Measurements from ENCODE around the gene HYAL3. TPM values are rescaled to one million over a fixed set of nuclear protein-coding genes. Genes with fewer than 3 reads are reported as not detected.

The HYAL3 gene
- total and polyA plus RNA-seq, 2 donors (not counting 1 experiment from before 2014, with no cell fraction given): 3.2 to 7.4 TPM

- H3K9ac ChIP-seq (ENCODE audit: insufficient read depth, low read length): no peak overlapping the region
- no peak overlapping the region for H3K27ac ChIP-seq (ENCODE audit: insufficient read depth, low read length)
- H4K20me1 ChIP-seq (ENCODE audit: control insufficient read depth, extremely low read depth, insufficient read depth, low read length): no peaks in the 10 kb centered on the region
- H3K27me3 ChIP-seq (ENCODE audit: control insufficient read depth, insufficient read depth, low read length): no peaks in the 10 kb centered on the region
- TF ChIP-seq EZH2 (IDR thresholded peaks at IDR 0.05; ENCODE audit: low read length, missing control alignments): no peak
- no peak for TF ChIP-seq CTCF (conservative IDR thresholded peaks at IDR 0.05 in 1 of 2, IDR thresholded peaks at IDR 0.05 in 1 of 2; ENCODE audit: low read depth in 1 of 2, low read length in 2 of 2)
- no peaks in the 10 kb centered on the region for H3K36me3 ChIP-seq (ENCODE audit: control insufficient read depth, insufficient read depth, low read length)
- no peaks in the 10 kb centered on the region for H3K79me2 ChIP-seq (ENCODE audit: control insufficient read depth, insufficient read depth, low read length)
- H3K4me3 ChIP-seq (replicated peaks in 1 of 4; ENCODE audit: control extremely low read depth in 1 of 4, insufficient read depth in 1 of 4, low read depth in 3 of 4, low read length in 4 of 4): no peak overlapping the region
- no peak overlapping the region for H3K4me2 ChIP-seq (ENCODE audit: extremely low read depth, insufficient read depth, low read length)
- DNase-seq (ENCODE audit: low read depth in 2 of 2): no peak
- H3K9me3 ChIP-seq (ENCODE audit: control insufficient read depth, insufficient read depth, low read depth, low read length): no peaks in the 10 kb centered on the region
- H2AFZ ChIP-seq (ENCODE audit: low read length): no peak overlapping the region
- H3K4me1 ChIP-seq (ENCODE audit: control insufficient read depth, extremely low read depth, insufficient read depth, low read length): peaks cover 5% of the 10 kb centered on the region
These were observed 22.5 kb downstream of the HYAL3 start for GRCh38 chr3:50276762-50277101.

GRCh38 chr3:50275996-50276761 is 23.0 kb downstream of the HYAL3 start:
- Histone ChIP-seq H4K20me1 (ENCODE audit: control insufficient read depth, extremely low read depth, insufficient read depth, low read length) (no peaks in the 10 kb centered on the region), H3K4me3 (replicated peaks in 1 of 4; ENCODE audit: control extremely low read depth in 1 of 4, insufficient read depth in 1 of 4, low read depth in 3 of 4, low read length in 4 of 4) (no peak overlapping the region), H3K27me3 (ENCODE audit: control insufficient read depth, insufficient read depth, low read length) (no peaks in the 10 kb centered on the region), H3K27ac (ENCODE audit: insufficient read depth, low read length) (no peak overlapping the region), H3K9ac (ENCODE audit: insufficient read depth, low read length) (no peak overlapping the region), H3K79me2 (ENCODE audit: control insufficient read depth, insufficient read depth, low read length) (no peaks in the 10 kb centered on the region), H3K4me1 (ENCODE audit: control insufficient read depth, extremely low read depth, insufficient read depth, low read length) (peaks cover 9% of the 10 kb centered on the region), H3K9me3 (ENCODE audit: control insufficient read depth, insufficient read depth, low read depth, low read length) (no peaks in the 10 kb centered on the region), H3K4me2 (ENCODE audit: extremely low read depth, insufficient read depth, low read length) (no peak overlapping the region), H2AFZ (ENCODE audit: low read length) (no peak overlapping the region), H3K36me3 (ENCODE audit: control insufficient read depth, insufficient read depth, low read length) (no peaks in the 10 kb centered on the region)
- no peak for TF ChIP-seq CTCF (conservative IDR thresholded peaks at IDR 0.05 in 1 of 2, IDR thresholded peaks at IDR 0.05 in 1 of 2; ENCODE audit: low read depth in 1 of 2, low read length in 2 of 2)
- no peak for TF ChIP-seq EZH2 (IDR thresholded peaks at IDR 0.05; ENCODE audit: low read length, missing control alignments)
- DNase-seq (ENCODE audit: low read depth in 2 of 2): no peak

GRCh38 chr3:50275141-50275995 is 23.8 kb downstream of the HYAL3 start:
- TF ChIP-seq CTCF (conservative IDR thresholded peaks at IDR 0.05 in 1 of 2, IDR thresholded peaks at IDR 0.05 in 1 of 2; ENCODE audit: low read depth in 1 of 2, low read length in 2 of 2) (no peak), EZH2 (IDR thresholded peaks at IDR 0.05; ENCODE audit: low read length, missing control alignments) (peak; percentile 61)
- no peak for DNase-seq (ENCODE audit: low read depth in 2 of 2)
- no peaks in the 10 kb centered on the region for H3K79me2 ChIP-seq (ENCODE audit: control insufficient read depth, insufficient read depth, low read length)
- no peaks in the 10 kb centered on the region for H3K27me3 ChIP-seq (ENCODE audit: control insufficient read depth, insufficient read depth, low read length)
- H4K20me1 ChIP-seq (ENCODE audit: control insufficient read depth, extremely low read depth, insufficient read depth, low read length): no peaks in the 10 kb centered on the region
- peaks cover 14% of the 10 kb centered on the region for H3K4me1 ChIP-seq (ENCODE audit: control insufficient read depth, extremely low read depth, insufficient read depth, low read length)
- no peaks in the 10 kb centered on the region for H3K36me3 ChIP-seq (ENCODE audit: control insufficient read depth, insufficient read depth, low read length)
- H3K9ac ChIP-seq (ENCODE audit: insufficient read depth, low read length): no peak overlapping the region
- H3K4me3 ChIP-seq (replicated peaks in 1 of 4; ENCODE audit: control extremely low read depth in 1 of 4, insufficient read depth in 1 of 4, low read depth in 3 of 4, low read length in 4 of 4): no peak overlapping the region
- H3K27ac ChIP-seq (ENCODE audit: insufficient read depth, low read length): no peak overlapping the region
- no peak overlapping the region for H2AFZ ChIP-seq (ENCODE audit: low read length)
- H3K4me2 ChIP-seq (ENCODE audit: extremely low read depth, insufficient read depth, low read length): no peak overlapping the region
- no peaks in the 10 kb centered on the region for H3K9me3 ChIP-seq (ENCODE audit: control insufficient read depth, insufficient read depth, low read depth, low read length)

All from fibroblast of lung (primary cell).